SK-N-SH (cell line): Measurements from ENCODE around the gene SOCS2.

Experiments
- ELF1 ChIP-seq: IDR thresholded peaks from 2 replicates; pipeline ENCODE4 v1.4.0; 2012
- MXI1 ChIP-seq: IDR thresholded peaks from 2 replicates; pipeline ENCODE4 v1.6.1; 2012; ENCODE audit warnings: mild to moderate bottlenecking, low read depth, low read length, improper control_type of control experiment
- RAD21 ChIP-seq: IDR thresholded peaks from 2 replicates; pipeline ENCODE4 v1.6.1; 2012; ENCODE audit warnings: mild to moderate bottlenecking, low read length
- TAF1 ChIP-seq: IDR thresholded peaks from 2 replicates; pipeline ENCODE4 v1.6.1; 2012; ENCODE audit warnings: low read depth, mild to moderate bottlenecking, low read length, moderate library complexity, borderline replicate concordance
- TF ChIP-seq, protein P1 (sequence below): fragments of 200-600 bp; sonication (generic); IDR thresholded peaks from 2 replicates; pipeline ENCODE4 v1.6.1; 2017; ENCODE audit warnings: antibody characterized with exemption, mild to moderate bottlenecking, moderate library complexity

DNA sequence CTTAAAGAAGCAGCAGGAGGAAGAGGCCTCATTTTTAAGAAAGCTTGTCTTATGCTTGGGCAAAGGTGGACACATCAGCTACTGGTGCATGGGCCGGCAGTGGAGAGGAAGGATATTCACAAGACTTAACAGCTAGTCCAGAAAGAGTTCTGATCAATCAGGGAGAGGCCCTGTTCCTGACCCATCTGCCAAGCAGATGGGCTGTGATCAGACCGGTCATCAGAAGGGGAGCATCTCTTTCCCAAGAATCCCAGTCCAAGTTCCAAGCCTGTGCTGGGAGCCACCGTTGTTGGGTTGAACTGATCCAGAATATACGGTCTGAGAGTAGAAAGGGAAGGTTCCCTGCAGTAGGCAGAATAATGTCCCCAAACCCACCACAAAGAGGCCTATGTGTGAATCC, 32.7 kb upstream of the SOCS2 start:
- TF ChIP-seq MXI1 (no peak), TAF1 (no peak), RAD21 (no peak), ELF1 (no peak)
- TF ChIP-seq, protein P1, sequence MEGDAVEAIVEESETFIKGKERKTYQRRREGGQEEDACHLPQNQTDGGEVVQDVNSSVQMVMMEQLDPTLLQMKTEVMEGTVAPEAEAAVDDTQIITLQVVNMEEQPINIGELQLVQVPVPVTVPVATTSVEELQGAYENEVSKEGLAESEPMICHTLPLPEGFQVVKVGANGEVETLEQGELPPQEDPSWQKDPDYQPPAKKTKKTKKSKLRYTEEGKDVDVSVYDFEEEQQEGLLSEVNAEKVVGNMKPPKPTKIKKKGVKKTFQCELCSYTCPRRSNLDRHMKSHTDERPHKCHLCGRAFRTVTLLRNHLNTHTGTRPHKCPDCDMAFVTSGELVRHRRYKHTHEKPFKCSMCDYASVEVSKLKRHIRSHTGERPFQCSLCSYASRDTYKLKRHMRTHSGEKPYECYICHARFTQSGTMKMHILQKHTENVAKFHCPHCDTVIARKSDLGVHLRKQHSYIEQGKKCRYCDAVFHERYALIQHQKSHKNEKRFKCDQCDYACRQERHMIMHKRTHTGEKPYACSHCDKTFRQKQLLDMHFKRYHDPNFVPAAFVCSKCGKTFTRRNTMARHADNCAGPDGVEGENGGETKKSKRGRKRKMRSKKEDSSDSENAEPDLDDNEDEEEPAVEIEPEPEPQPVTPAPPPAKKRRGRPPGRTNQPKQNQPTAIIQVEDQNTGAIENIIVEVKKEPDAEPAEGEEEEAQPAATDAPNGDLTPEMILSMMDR, result no peak
